D721Med (cell line): ENCODE results near the gene TMC7.

ENCODE experiments used
- DNase-seq: peaks from one replicate; pipeline ENCODE4 v3.0.0; 2011; ENCODE audit warnings: low spot score; ENCODE audit not compliant: insufficient read length
- FAIRE-seq: peaks from 2 replicates; lab custom pipeline; 2011; peaks lifted over from hg19 to GRCh38; lab: Jason Lieb, UNC
- CTCF ChIP-seq: IDR thresholded peaks from 2 replicates; pipeline ENCODE4 v1.5.1; 2012; ENCODE audit warnings: mild to moderate bottlenecking, control low read depth; ENCODE audit not compliant: insufficient read depth; ENCODE audit errors: missing control alignments

The TMC7 gene

GRCh38 chr16:19104607-19105006 is 120.9 kb downstream of the TMC7 start:
- no peak for DNase-seq
- no peak for FAIRE-seq
- no peak for TF ChIP-seq CTCF

- DNase-seq (no peak), FAIRE-seq (no peak)
- no peak for TF ChIP-seq CTCF
Observed at GRCh38 chr16:19105131-19105530, 121.4 kb downstream of the TMC7 start.

- FAIRE-seq (no peak), DNase-seq (no peak)
- TF ChIP-seq CTCF: no peak
Observed at GRCh38 chr16:19105891-19106624, 122.3 kb downstream of the TMC7 start.

- no peak for FAIRE-seq
- TF ChIP-seq CTCF: no peak
- no peak for DNase-seq
Observed at GRCh38 chr16:19106625-19107020, 122.9 kb downstream of the TMC7 start.

- DNase-seq (no peak), FAIRE-seq (no peak)
- no peak for TF ChIP-seq CTCF
Observed at GRCh38 chr16:19108409-19109287, 124.9 kb downstream of the TMC7 start.

- FAIRE-seq: no peak
- no peak for DNase-seq
- TF ChIP-seq CTCF: no peak
Observed at GRCh38 chr16:19109288-19109664, 125.5 kb downstream of the TMC7 start.
